Stimulated activated CD4-positive, alpha-beta T cell treated with anti-CD3 and anti-CD28 coated beads, Interleukin-4, amount 100 ng/mL, for 4 hours (primary cell): Measurements from ENCODE around the gene DNAH14.

ENCODE experiments used
- DNase-seq, 2 experiments: peaks; one replicate each; pipeline ENCODE4 v3.0.0-alpha.2; 2020

The DNAH14 gene

DNA sequence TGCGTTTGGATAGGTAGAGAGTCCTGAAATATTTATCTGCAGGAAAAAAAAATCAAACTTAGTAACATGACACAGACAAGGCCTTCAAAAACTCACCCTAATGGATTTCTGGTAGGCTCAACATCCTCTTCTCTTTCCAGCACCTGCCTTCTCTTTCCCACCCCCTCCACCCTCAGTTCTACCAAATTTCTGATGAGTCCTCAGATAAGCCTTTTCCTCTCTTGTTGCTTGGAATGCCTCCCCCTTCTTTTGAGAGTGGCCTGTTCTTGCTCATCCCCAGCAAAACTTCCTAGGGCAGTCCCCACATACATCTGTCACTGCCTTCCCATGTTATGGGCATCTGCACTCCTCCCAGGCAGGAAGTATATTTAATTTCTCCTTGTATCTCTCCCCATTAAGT, 506.0 kb downstream of the DNAH14 start:
- DNase-seq: no peak

GRCh38 chr1:225435957-225436392, 506.5 kb downstream of the DNAH14 start:
- no peak for DNase-seq

- no peak for DNase-seq
Measured at GRCh38 chr1:225437710-225438437, 508.4 kb downstream of the DNAH14 start.

DNA sequence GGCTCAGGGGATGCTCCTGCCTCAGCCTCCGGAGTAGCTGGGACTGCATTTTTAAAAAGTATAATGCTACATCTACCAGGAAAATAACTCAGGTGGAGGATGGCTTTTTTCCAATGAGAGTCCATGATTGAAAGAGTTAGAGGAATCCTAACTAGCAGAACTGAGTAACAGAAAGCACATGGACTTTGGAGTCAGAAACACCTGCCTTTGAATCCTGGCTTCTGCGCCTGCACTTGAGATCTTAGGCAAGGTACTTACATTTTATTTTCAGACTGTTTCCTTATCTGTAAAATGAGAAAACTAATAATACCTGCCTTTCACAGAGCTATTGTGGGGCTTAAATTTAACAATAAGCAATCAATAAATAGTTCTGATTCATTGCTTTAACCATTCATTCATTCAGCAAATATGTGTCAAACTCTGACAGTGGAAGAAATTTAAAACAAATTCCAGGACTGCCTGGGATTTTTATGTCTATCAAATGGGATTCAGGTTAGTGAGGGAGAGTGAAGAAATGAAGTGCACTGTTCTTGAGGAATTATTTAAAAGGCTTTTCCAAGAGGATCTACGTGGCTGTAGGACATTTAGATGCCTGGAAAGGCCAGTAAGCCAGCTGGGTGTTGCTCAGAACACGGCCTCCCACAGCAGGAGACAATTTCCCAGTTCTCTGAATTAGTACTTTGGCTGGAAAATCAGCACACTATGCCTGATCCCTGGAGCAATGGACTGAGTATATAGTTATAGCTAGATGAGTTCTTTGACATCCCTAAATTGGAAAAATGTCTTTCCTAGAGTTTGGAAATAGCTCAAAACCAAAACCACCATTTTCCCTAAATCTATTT, 511.1 kb downstream of the DNAH14 start:
- no peak for DNase-seq

GRCh38 chr1:225441314-225442122, 512.0 kb downstream of the DNAH14 start:
- DNase-seq: no peak

DNA sequence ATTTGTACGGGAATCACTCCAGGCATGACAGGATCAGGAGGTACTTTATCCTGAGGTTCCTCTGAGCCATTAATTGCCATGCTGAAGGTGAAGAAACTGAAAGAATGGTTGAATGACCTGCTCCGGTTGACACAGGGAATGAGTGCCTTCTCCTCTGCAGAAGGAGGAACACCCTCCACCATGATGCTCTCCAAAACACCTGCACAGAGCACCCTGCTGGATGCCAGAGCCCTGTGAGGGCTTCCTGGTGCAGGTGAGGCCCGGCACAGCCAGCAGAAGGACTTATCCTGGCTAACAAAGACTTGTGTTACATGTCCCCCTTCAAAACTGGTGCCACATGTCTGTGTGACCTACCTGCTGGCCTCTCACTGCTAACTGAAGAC, 512.6 kb downstream of the DNAH14 start:
- no peak for DNase-seq

DNA sequence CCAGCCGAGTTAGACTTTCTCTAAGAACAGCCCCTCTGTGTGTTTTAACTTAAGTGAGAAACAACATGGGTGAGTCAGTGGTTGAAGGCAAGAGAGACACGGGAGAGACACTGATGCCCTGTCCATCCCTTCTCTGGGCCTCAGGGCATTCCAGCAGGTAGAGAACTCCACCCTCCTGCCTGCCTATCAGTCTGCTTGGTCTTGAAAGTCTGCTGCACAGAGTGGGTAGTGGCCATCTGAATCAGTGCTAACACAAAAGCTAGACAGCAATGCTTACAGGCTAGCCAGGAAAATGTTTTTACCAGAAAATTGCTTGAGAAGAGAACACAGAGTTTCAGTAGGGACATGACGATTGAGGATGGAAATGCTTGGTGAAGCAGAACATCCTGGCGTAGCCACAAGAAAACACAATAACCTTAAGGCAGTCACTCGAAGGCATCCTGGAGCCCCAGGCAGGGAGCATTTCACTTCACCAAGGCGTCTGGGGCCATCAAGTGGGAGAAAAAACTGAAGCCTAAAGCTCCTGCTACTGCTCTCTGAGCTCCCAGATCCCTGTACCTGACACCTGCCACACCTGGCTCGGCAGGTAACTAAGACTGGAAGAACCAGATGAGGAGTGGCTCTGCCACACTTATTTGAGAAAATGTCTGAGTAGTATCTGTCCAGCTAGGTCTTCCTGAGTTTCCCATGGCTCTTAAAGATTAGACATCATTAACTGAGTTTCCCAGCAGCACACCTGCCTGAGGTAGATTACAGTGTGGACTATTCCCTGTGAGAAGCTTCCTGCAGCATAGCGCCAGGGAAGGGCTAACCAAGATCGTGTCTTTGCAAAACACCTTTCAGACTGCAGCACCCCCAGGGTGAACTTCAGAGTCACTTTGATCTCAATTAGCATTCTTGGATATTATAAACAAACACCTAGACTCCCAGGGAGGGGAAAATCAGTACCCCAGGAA, 516.4 kb downstream of the DNAH14 start:
- no peak for DNase-seq

- DNase-seq: no peak
Measured at GRCh38 chr1:225446595-225446960, 517.1 kb downstream of the DNAH14 start.

GRCh38 chr1:225446981-225447615, 517.6 kb downstream of the DNAH14 start:
- DNase-seq: no peak

DNA sequence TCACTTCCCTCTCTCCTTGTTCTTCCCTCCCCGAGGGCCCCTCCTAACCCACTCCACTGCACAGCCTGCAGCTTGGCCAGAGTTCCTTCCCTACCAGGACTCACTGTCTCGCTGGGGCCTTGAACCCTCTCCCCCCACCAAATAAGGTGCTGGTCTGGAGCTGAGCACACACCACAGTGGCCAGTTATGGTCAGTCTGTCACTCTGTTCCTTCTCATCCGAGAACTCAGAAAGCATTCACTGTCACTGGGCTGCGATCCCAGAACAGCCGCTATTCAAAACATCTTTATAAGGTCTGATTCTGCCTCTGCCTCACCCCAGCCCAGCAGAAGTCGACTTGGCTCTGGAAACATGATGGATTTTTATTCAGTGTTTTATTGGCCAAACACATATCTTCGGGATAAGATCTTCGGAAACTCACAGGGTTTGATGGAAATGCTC, 518.2 kb downstream of the DNAH14 start:
- DNase-seq: no peak

DNA sequence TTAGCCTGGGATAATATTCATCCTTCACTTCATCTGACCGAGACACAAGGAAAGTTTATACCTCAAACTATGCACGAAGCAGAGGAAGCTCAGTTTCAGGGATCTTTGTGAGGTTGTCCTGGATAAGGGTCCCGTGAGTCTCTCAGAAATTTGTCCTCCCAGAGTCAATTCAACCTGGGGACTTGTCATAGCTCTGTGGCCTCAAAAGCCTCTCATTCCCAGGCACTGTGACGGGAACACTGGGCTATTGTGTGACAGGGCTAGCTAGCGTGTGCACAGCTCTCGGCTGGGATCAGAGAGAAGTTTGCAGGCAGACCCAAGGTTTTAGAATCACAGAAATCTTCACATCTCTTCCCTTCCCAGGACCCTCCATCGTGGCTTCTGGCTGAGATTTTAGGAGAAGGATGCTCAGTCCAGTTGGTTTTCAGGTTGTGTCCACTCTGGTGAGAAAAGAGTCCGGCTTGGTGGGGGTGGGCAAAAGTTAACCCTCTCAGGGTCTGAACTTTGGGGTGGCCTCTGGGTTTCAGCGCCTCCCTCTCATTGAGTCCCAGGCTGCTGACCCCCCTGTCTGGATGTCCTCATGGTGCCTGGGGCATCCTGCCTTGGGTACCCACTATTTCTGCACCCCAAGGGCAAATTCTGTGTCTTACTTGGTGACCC, 518.8 kb downstream of the DNAH14 start:
- no peak for DNase-seq
